H1 (cell line): Measurements from ENCODE around the gene CCL5. TPM values are rescaled to one million over a fixed set of nuclear protein-coding genes. Genes with fewer than 3 reads are reported as not detected.

Experiments used
- CTCF ChIA-PET: fragments of 300-600 bp; sonication (Branson Sonifier 250); formaldehyde crosslinking; loops from one replicate; lab custom pipeline; 2021; ENCODE audit not compliant: partially characterized antibody; lab: Charles Lee
- POLR2A ChIA-PET: fragments of 300-600 bp; sonication (Branson Sonifier 250); formaldehyde crosslinking; loops from one replicate; lab custom pipeline; 2021; ENCODE audit warnings: inconsistent platforms; ENCODE audit not compliant: partially characterized antibody; lab: Charles Lee
- DNase-seq, 2 experiments: peaks; one replicate each; pipeline versions ENCODE4 v3.0.0 to v3.0.0-alpha.2; 2010 to 2022; ENCODE audit warnings: low spot score in 2 of 2, low read depth in 1 of 2, mixed read lengths in 1 of 2
- FAIRE-seq: peaks from 2 replicates; lab custom pipeline; 2011; peaks lifted over from hg19 to GRCh38; lab: Jason Lieb, UNC
- H2AFZ ChIP-seq: 2 replicates; pipeline ENCODE4 v1.8.1; 2012; ENCODE audit warnings: low read length, inconsistent platforms
- H2AK5ac ChIP-seq: 2 replicates; pipeline ENCODE4 v1.6.1; 2013; ENCODE audit warnings: low read depth, low read length
- H2BK120ac ChIP-seq: replicated peaks from 2 replicates; pipeline ENCODE3; 2013; ENCODE audit warnings: low read depth, low read length, inconsistent platforms
- H2BK12ac ChIP-seq: 2 replicates; pipeline ENCODE4 v1.6.1; 2013; ENCODE audit warnings: low read depth, low read length
- H2BK15ac ChIP-seq: 2 replicates; pipeline ENCODE4 v1.6.1; 2013; ENCODE audit warnings: low read length
- H2BK20ac ChIP-seq: 2 replicates; pipeline ENCODE4 v1.6.1; 2013; ENCODE audit warnings: low read length
- H2BK5ac ChIP-seq: 2 replicates; pipeline ENCODE4 v1.6.1; 2013; ENCODE audit warnings: low read depth, low read length
- H3K14ac ChIP-seq: 2 replicates; pipeline ENCODE4 v1.6.1; 2013; ENCODE audit warnings: inconsistent platforms; ENCODE audit not compliant: insufficient read length
- H3K18ac ChIP-seq: 2 replicates; pipeline ENCODE4 v1.6.1; 2013; ENCODE audit warnings: low read length; ENCODE audit errors: extremely low read depth
- H3K23ac ChIP-seq: 2 replicates; pipeline ENCODE4 v1.6.1; 2013; ENCODE audit warnings: inconsistent platforms; ENCODE audit not compliant: insufficient read length
- H3K23me2 ChIP-seq: 2 replicates; pipeline ENCODE4 v1.6.1; 2013; ENCODE audit warnings: low read depth, low read length
- H3K27ac ChIP-seq: 2 replicates; pipeline ENCODE4 v1.6.1; 2011; ENCODE audit warnings: low read depth, low read length, inconsistent platforms
- H3K27me3 ChIP-seq, 4 experiments: replicated peaks in 1 of 4; 1 replicate in 1 of 4; 2 replicates in 3 of 4; pipeline versions ENCODE4 v1.6.1 to v1.8.1; 2011 to 2013; ENCODE audit warnings: low read length in 3 of 4, mild to moderate bottlenecking in 3 of 4, inconsistent platforms in 2 of 4, mixed read lengths in 2 of 4, moderate library complexity in 1 of 4; ENCODE audit not compliant: control insufficient read depth in 3 of 4, insufficient read depth in 3 of 4; ENCODE audit errors: extremely low read depth in 1 of 4
- H3K36me3 ChIP-seq, 4 experiments: 2 replicates each; pipeline versions ENCODE4 v1.6.1 to v1.8.1; 2011 to 2013; ENCODE audit warnings: mild to moderate bottlenecking in 4 of 4, low read length in 3 of 4, moderate library complexity in 2 of 4, control low read depth in 1 of 4, inconsistent platforms in 1 of 4; ENCODE audit not compliant: insufficient read depth in 4 of 4, control insufficient read depth in 2 of 4
- H3K4ac ChIP-seq: replicated peaks from 2 replicates; pipeline ENCODE3; 2013; ENCODE audit warnings: low read length, low read depth, mixed read lengths, inconsistent platforms; ENCODE audit not compliant: insufficient read length
- H3K4me1 ChIP-seq, 4 experiments: replicated peaks in 1 of 4; 1 replicate in 1 of 4; 2 replicates in 3 of 4; pipeline versions ENCODE4 v1.6.1 to v1.8.1; 2011 to 2013; ENCODE audit warnings: low read length in 3 of 4, inconsistent platforms in 2 of 4, mixed read lengths in 1 of 4; ENCODE audit not compliant: insufficient read depth in 4 of 4, control insufficient read depth in 3 of 4
- H3K4me2 ChIP-seq, 2 experiments: 2 replicates each; pipeline versions ENCODE4 v1.6.1 to v1.8.1; 2011 to 2013; ENCODE audit warnings: low read depth in 2 of 2, low read length in 2 of 2, control low read depth in 1 of 2, inconsistent platforms in 1 of 2, mild to moderate bottlenecking in 1 of 2; ENCODE audit not compliant: insufficient read depth in 1 of 2
- H3K4me3 ChIP-seq, 4 experiments: fragments of 200-600, 300-600 bp in 1 of 4; sonication (generic), shearing (Covaris generic), sonication (Bioruptor Twin) in 1 of 4; 2 replicates each; pipeline versions ENCODE4 v1.5.1 to v1.8.1; 2011 to 2016; ENCODE audit warnings: low read length in 4 of 4, low read depth in 3 of 4, control low read depth in 2 of 4, inconsistent platforms in 2 of 4, mild to moderate bottlenecking in 2 of 4, mixed read lengths in 1 of 4, moderate library complexity in 1 of 4; ENCODE audit not compliant: insufficient read depth in 2 of 4; ENCODE audit errors: extremely low read depth in 1 of 4
- H3K56ac ChIP-seq: replicated peaks from 2 replicates; pipeline ENCODE3; 2013; ENCODE audit warnings: low read depth, mild to moderate bottlenecking, mixed read lengths, low read length, inconsistent platforms; ENCODE audit not compliant: insufficient read length
- H3K79me1 ChIP-seq: 2 replicates; pipeline ENCODE4 v1.6.1; 2013; ENCODE audit warnings: low read depth, low read length, control low read depth
- H3K79me2 ChIP-seq, 2 experiments: 2 replicates each; pipeline versions ENCODE4 v1.6.1 to v1.8.1; 2012 to 2013; ENCODE audit warnings: low read length in 2 of 2, mild to moderate bottlenecking in 2 of 2, inconsistent platforms in 1 of 2; ENCODE audit not compliant: insufficient read depth in 2 of 2, control insufficient read depth in 1 of 2
- H3K9ac ChIP-seq, 4 experiments: replicated peaks in 1 of 4; 1 replicate in 1 of 4; 2 replicates in 3 of 4; pipeline versions ENCODE4 v1.6.1 to v1.8.1; 2011 to 2013; ENCODE audit warnings: low read depth in 3 of 4, low read length in 3 of 4, control low read depth in 2 of 4, mild to moderate bottlenecking in 2 of 4, moderate library complexity in 2 of 4, inconsistent platforms in 1 of 4; ENCODE audit errors: extremely low read depth in 1 of 4
- H3K9me3 ChIP-seq, 2 experiments: 2 replicates each; pipeline versions ENCODE4 v1.6.1 to v1.8.1; 2012 to 2013; ENCODE audit warnings: mild to moderate bottlenecking in 2 of 2, moderate library complexity in 2 of 2, control low read depth in 1 of 2, inconsistent platforms in 1 of 2, low read depth in 1 of 2, low read length in 1 of 2, mixed read lengths in 1 of 2; ENCODE audit not compliant: insufficient read depth in 2 of 2
- H4K20me1 ChIP-seq, 2 experiments: replicated peaks in 1 of 2; 2 replicates each; pipeline versions ENCODE3 to v1.8.1; 2011 to 2013; ENCODE audit warnings: inconsistent platforms in 2 of 2, low read length in 2 of 2, mild to moderate bottlenecking in 1 of 2; ENCODE audit not compliant: insufficient read depth in 2 of 2, control insufficient read depth in 1 of 2
- H4K5ac ChIP-seq: 2 replicates; pipeline ENCODE4 v1.6.1; 2013; ENCODE audit warnings: low read length, low read depth, mixed read lengths, inconsistent platforms; ENCODE audit not compliant: insufficient read length
- H4K8ac ChIP-seq: 2 replicates; pipeline ENCODE4 v1.8.0; 2013; ENCODE audit warnings: mild to moderate bottlenecking, moderate library complexity, low read length, inconsistent platforms; ENCODE audit not compliant: insufficient read depth; ENCODE audit errors: extremely low read depth
- H4K91ac ChIP-seq: replicated peaks from 2 replicates; pipeline ENCODE3; 2013; ENCODE audit warnings: low read length, mixed read lengths, inconsistent platforms; ENCODE audit not compliant: insufficient read length
- FOSL1 ChIP-seq: IDR thresholded peaks from 2 replicates; pipeline ENCODE4 v1.6.1; 2011; ENCODE audit warnings: mild to moderate bottlenecking, low read depth, low read length, moderate library complexity; ENCODE audit not compliant: insufficient read depth
- HDAC6 ChIP-seq: IDR thresholded peaks from one replicate; pipeline ENCODE4 v1.7.1; 2012; ENCODE audit warnings: low read depth, mild to moderate bottlenecking, inconsistent platforms, low read length, moderate library complexity
- JUN ChIP-seq: IDR thresholded peaks from 2 replicates; pipeline ENCODE4 v1.6.1; 2011; ENCODE audit warnings: low read depth, mild to moderate bottlenecking, improper control_type of control experiment, low read length
- POU5F1 ChIP-seq: IDR thresholded peaks from 2 replicates; pipeline ENCODE4 v1.6.1; 2011; ENCODE audit warnings: low read depth, mild to moderate bottlenecking, low read length, moderate library complexity
- SAP30 ChIP-seq: fragments of 300-600 bp; sonication (generic); IDR thresholded peaks from 2 replicates; pipeline ENCODE4 v1.7.1; 2012; ENCODE audit warnings: low read length, moderate library complexity, mild to moderate bottlenecking, inconsistent platforms; ENCODE audit not compliant: insufficient read depth, insufficient replicate concordance
- SIN3A ChIP-seq, 2 experiments: IDR thresholded peaks in 1 of 2; conservative IDR thresholded peaks in 1 of 2; 2 replicates each; pipeline ENCODE4 v1.6.1; 2011 to 2012; ENCODE audit warnings: low read length in 2 of 2, improper control_type of control experiment in 1 of 2, low read depth in 1 of 2, mild to moderate bottlenecking in 1 of 2
- SRF ChIP-seq: IDR thresholded peaks from 2 replicates; pipeline ENCODE4 v1.6.1; 2011; ENCODE audit warnings: mild to moderate bottlenecking, low read depth, low read length, moderate library complexity
- SUZ12 ChIP-seq: fragments of 200-600 bp; sonication (generic); IDR thresholded peaks from 2 replicates; pipeline ENCODE4 v1.6.1; 2012; ENCODE audit warnings: mild to moderate bottlenecking, inconsistent platforms, low read length, moderate library complexity, mixed read lengths
- TAF1 ChIP-seq: IDR thresholded peaks from 2 replicates; pipeline ENCODE4 v1.6.1; 2011; ENCODE audit warnings: mild to moderate bottlenecking, low read depth, low read length
- TBP ChIP-seq: IDR thresholded peaks from 2 replicates; pipeline ENCODE4 v1.6.1; 2011; ENCODE audit warnings: low read depth, low read length, improper control_type of control experiment
- TEAD4 ChIP-seq: IDR thresholded peaks from 2 replicates; pipeline ENCODE4 v1.6.1; 2012; ENCODE audit warnings: low read depth, low read length, inconsistent platforms, mixed read lengths
- WGBS, 2 experiments: shearing (Covaris generic) in 1 of 2; methylation state at CpG; one replicate each; pipeline versions ENCODE4 v1.1.6 to v1.1.7; 2013 to 2015; ENCODE audit warnings: low lambda C conversion rate in 2 of 2, mixed read lengths in 2 of 2, inconsistent platforms in 1 of 2, low coverage in 1 of 2, missing lambda C conversion rate in 1 of 2; ENCODE audit not compliant: insufficient replicate concordance in 2 of 2, insufficient coverage in 1 of 2, insufficient read length in 1 of 2; ENCODE audit errors: extremely low coverage in 1 of 2, missing lambda C conversion rate in 1 of 2; 5-methylcytosine and 5-hydroxymethylcytosine counted together
- polyA plus RNA-seq, 7 experiments: library from polyadenylated mRNA; depleted of rRNA in 3 of 7; stranded (reverse) in 5 of 7; unstranded in 2 of 7; fragments of >200 nt in 5 of 7; fragments of 200-250 nt in 2 of 7; gene quantifications; 1 replicate in 5 of 7; 2 replicates in 1 of 7; 4 replicates in 1 of 7; pipeline versions ENCODE4 v1.2.1 to v1.2.3, GENCODE V29; 2011 to 2013; ENCODE audit warnings: missing spikeins in 2 of 7, mixed read lengths in 2 of 7
- total RNA-seq: library from RNA; stranded (reverse); fragmentation: NEBNext Ultra II Directional; extraction: Animal tissue kit (Norgen Biotek cat#: 25700); gene quantifications from 2 replicates; pipeline ENCODE4 v1.2.1, GENCODE V29; 2021

CCL5 gene
- total and polyA plus RNA-seq, 2 of the 8 experiments (the other 6 are each of a cell fraction or from before 2014, with no cell fraction given), result not detected

GRCh38 chr17:35900708-35901480 is 20.7 kb upstream of the CCL5 start:
- CTCF ChIA-PET, result interaction anchor here (1.0 to 1.3 kb wide), 2 partner anchors 30 to 46 kb away, joined by 3 read pairs; no protein-coding TSS in a partner anchor

More at GRCh38 chr17:35900708-35901480, 20.7 kb upstream of the CCL5 start:
- no peak for TF ChIP-seq POU5F1
- no peak for TF ChIP-seq SAP30
- TF ChIP-seq FOSL1, result no peak
- TF ChIP-seq HDAC6, result no peak
- TF ChIP-seq SUZ12, result no peak
- TF ChIP-seq TAF1, result no peak
- no peak for TF ChIP-seq JUN
- TF ChIP-seq SIN3A (conservative IDR thresholded peaks at IDR 0.05 in 1 of 2, IDR thresholded peaks at IDR 0.05 in 1 of 2; ENCODE audit: low read depth in 1 of 2, low read length in 2 of 2), result no peak
- no peak for TF ChIP-seq TEAD4
- TF ChIP-seq SRF, result no peak
- TF ChIP-seq TBP, result no peak
- no peak overlapping the region for H3K14ac ChIP-seq
- POLR2A ChIA-PET, result no interaction called here
- no peak overlapping the region for H3K27ac ChIP-seq
- H3K56ac ChIP-seq, result no peak overlapping the region
- WGBS, 2 experiments, result 83% methylated on average over 11 of the region's 11 CpGs; no CpG with 5 or more reads in 1 of the 2 experiments
- H3K23ac ChIP-seq, result no peak overlapping the region
- H2BK12ac ChIP-seq, result no peak overlapping the region
- no peak overlapping the region for H2AK5ac ChIP-seq
- H2BK120ac ChIP-seq, result no peak overlapping the region
- H3K27me3 ChIP-seq, result no peaks in the 10 kb centered on the region
- H3K18ac ChIP-seq, result no peak overlapping the region
- no peak overlapping the region for H3K4me3 ChIP-seq
- no peaks in the 10 kb centered on the region for H3K79me1 ChIP-seq
- no peak overlapping the region for H2AFZ ChIP-seq
- H4K8ac ChIP-seq, result no peak overlapping the region
- H3K9ac ChIP-seq, result no peak overlapping the region
- no peak for FAIRE-seq
- DNase-seq, result no peak
- H4K20me1 ChIP-seq, result peaks cover 0 to 2% of the 10 kb centered on the region in 2 experiments
- H3K9me3 ChIP-seq, result no peaks in the 10 kb centered on the region
- H4K91ac ChIP-seq, result no peak overlapping the region
- no peaks in the 10 kb centered on the region for H3K4me1 ChIP-seq
- H2BK15ac ChIP-seq, result no peak overlapping the region
- H3K4ac ChIP-seq, result no peak overlapping the region
- no peaks in the 10 kb centered on the region for H3K36me3 ChIP-seq
- H2BK5ac ChIP-seq, result no peak overlapping the region
- H3K79me2 ChIP-seq, result no peaks in the 10 kb centered on the region
- no peak overlapping the region for H4K5ac ChIP-seq
- H3K23me2 ChIP-seq, result no peaks in the 10 kb centered on the region; the same call in 1 of the 2 replicates
- H3K4me2 ChIP-seq, result no peak overlapping the region
- no peak overlapping the region for H2BK20ac ChIP-seq
